Cerebellar cortex (tissue), 1 donor: ENCODE results near the gene TMBIM6.
"Not testable (repeated sequence)": the region's sequence is repeated elsewhere in the genome, so short reads cannot be mapped to it uniquely, and the experiment has no call there.

Experiments used
- DNase-seq: peaks from one replicate; pipeline ENCODE4 v3.0.0-alpha.2; 2015; ENCODE audit warnings: low spot score

TMBIM6 gene

GRCh38 chr12:49740930-49741881, at the start of gene TMBIM6:
Gene TMBIM6, plus strand, starts transcription at chr12:49741557. Its CDS starts 10,937 bp downstream, at chr12:49752494.
- DNase-seq, result peak; percentile 100

GRCh38 chr12:49692851-49693250, 48.5 kb upstream of the TMBIM6 start:
- DNase-seq, result no peak

- no peak for DNase-seq
These were observed 47.4 kb upstream of the TMBIM6 start for GRCh38 chr12:49693931-49694444.

- DNase-seq, result no peak
These were observed 44.6 kb upstream of the TMBIM6 start for GRCh38 chr12:49696723-49697122.

- no peak for DNase-seq
These were observed 43.5 kb upstream of the TMBIM6 start for GRCh38 chr12:49697808-49698207.

GRCh38 chr12:49698619-49699545, 42.5 kb upstream of the TMBIM6 start:
- DNase-seq, result no peak

GRCh38 chr12:49702009-49702408, 39.3 kb upstream of the TMBIM6 start:
- no peak for DNase-seq

GRCh38 chr12:49702676-49703215, 38.6 kb upstream of the TMBIM6 start:
- DNase-seq, result no peak

GRCh38 chr12:49703647-49704137, 37.7 kb upstream of the TMBIM6 start:
- no peak for DNase-seq

GRCh38 chr12:49705479-49706134, 35.8 kb upstream of the TMBIM6 start:
- peak; percentile 11 for DNase-seq

- peak; percentile 41 for DNase-seq
These were observed 34.8 kb upstream of the TMBIM6 start for GRCh38 chr12:49706351-49707127.

- DNase-seq, result peak; percentile 93
These were observed 34.1 kb upstream of the TMBIM6 start, which contains the start of gene FMNL3 for GRCh38 chr12:49707128-49707811. Gene FMNL3, minus strand, starts transcription at chr12:49707405. Its CDS starts 225 bp downstream, at chr12:49707180.

- no peak for DNase-seq
These were observed 33.6 kb upstream of the TMBIM6 start for GRCh38 chr12:49707812-49708147.

- no peak for DNase-seq
These were observed 32.5 kb upstream of the TMBIM6 start for GRCh38 chr12:49708851-49709250.

GRCh38 chr12:49713952-49714351, 27.4 kb upstream of the TMBIM6 start:
- DNase-seq, result not testable (repeated sequence)

- no peak for DNase-seq
These were observed 24.8 kb upstream of the TMBIM6 start for GRCh38 chr12:49716553-49716952.

GRCh38 chr12:49717800-49718199, 23.6 kb upstream of the TMBIM6 start:
- not testable (repeated sequence) for DNase-seq

- no peak for DNase-seq
These were observed 21.1 kb upstream of the TMBIM6 start for GRCh38 chr12:49720214-49720613.

GRCh38 chr12:49721355-49721754, 20.0 kb upstream of the TMBIM6 start:
- not testable (repeated sequence) for DNase-seq

GRCh38 chr12:49728446-49728845, 12.9 kb upstream of the TMBIM6 start:
- DNase-seq, result no peak
